Keratinocyte (primary cell): ENCODE measurements around the gene PRMT1. TPM values are rescaled to one million over a fixed set of nuclear protein-coding genes. Genes with fewer than 3 reads are reported as not detected.

Experiments used
- DNase-seq: peaks from one replicate; pipeline ENCODE4 v3.0.0-alpha.2; 2011; ENCODE audit warnings: low read depth, missing footprints, low spot score
- FAIRE-seq: peaks from 2 replicates; lab custom pipeline; 2011; peaks lifted over from hg19 to GRCh38; lab: Jason Lieb, UNC
- H2AFZ ChIP-seq: 2 replicates; pipeline ENCODE4 v1.6.0; 2012; ENCODE audit warnings: low read length, control low read depth, inconsistent platforms; ENCODE audit not compliant: control insufficient read depth
- H3K27ac ChIP-seq: 2 replicates; pipeline ENCODE4 v1.5.1; 2011; ENCODE audit warnings: low read length; ENCODE audit not compliant: control insufficient read depth, insufficient read depth
- H3K27me3 ChIP-seq: 3 replicates; pipeline ENCODE4 v1.6.0; 2011; ENCODE audit warnings: low read length; ENCODE audit not compliant: control insufficient read depth, insufficient read depth; ENCODE audit errors: extremely low read depth
- H3K36me3 ChIP-seq, 2 experiments: 2 replicates in 1 of 2; 3 replicates in 1 of 2; pipeline ENCODE4 v1.5.1; 2011; ENCODE audit warnings: low read length in 2 of 2, mild to moderate bottlenecking in 1 of 2; ENCODE audit not compliant: control insufficient read depth in 2 of 2, insufficient read depth in 2 of 2; ENCODE audit errors: extremely low read depth in 1 of 2
- H3K4me1 ChIP-seq: 3 replicates; pipeline ENCODE4 v1.5.1; 2011; ENCODE audit warnings: low read length; ENCODE audit not compliant: control insufficient read depth, insufficient read depth; ENCODE audit errors: extremely low read depth
- H3K4me2 ChIP-seq: 3 replicates; pipeline ENCODE4 v1.6.0; 2011; ENCODE audit warnings: low read depth, low read length; ENCODE audit not compliant: control insufficient read depth, insufficient read depth; ENCODE audit errors: extremely low read depth
- H3K4me3 ChIP-seq, 3 experiments: fragments of 200-600 bp in 1 of 3; sonication (generic) in 1 of 3; 2 replicates in 2 of 3; 3 replicates in 1 of 3; pipeline ENCODE4 v1.5.1; 2011 to 2016; ENCODE audit warnings: low read length in 3 of 3, mild to moderate bottlenecking in 3 of 3, control low read depth in 2 of 3, inconsistent platforms in 1 of 3, low read depth in 1 of 3, mixed read lengths in 1 of 3, mixed run types in 1 of 3, moderate library complexity in 1 of 3; ENCODE audit not compliant: control insufficient read depth in 2 of 3, insufficient read depth in 2 of 3; ENCODE audit errors: extremely low read depth in 1 of 3
- H3K79me2 ChIP-seq: 2 replicates; pipeline ENCODE4 v1.6.0; 2012; ENCODE audit warnings: low read length; ENCODE audit not compliant: control insufficient read depth, insufficient read depth
- H3K9ac ChIP-seq: 3 replicates; pipeline ENCODE4 v1.6.0; 2011; ENCODE audit warnings: low read length; ENCODE audit not compliant: control insufficient read depth, insufficient read depth; ENCODE audit errors: extremely low read depth
- H3K9me1 ChIP-seq: 3 replicates; pipeline ENCODE4 v1.6.0; 2011; ENCODE audit warnings: low read length; ENCODE audit not compliant: control insufficient read depth, insufficient read depth; ENCODE audit errors: extremely low read depth
- H3K9me3 ChIP-seq: 2 replicates; pipeline ENCODE4 v1.5.1; 2012; ENCODE audit warnings: low read depth, low read length; ENCODE audit not compliant: control insufficient read depth
- H4K20me1 ChIP-seq: 3 replicates; pipeline ENCODE4 v1.6.0; 2011; ENCODE audit warnings: low read length; ENCODE audit not compliant: control insufficient read depth, insufficient read depth; ENCODE audit errors: extremely low read depth
- EZH2 ChIP-seq: IDR thresholded peaks from one replicate; pipeline ENCODE4 v1.6.1; 2012; ENCODE audit warnings: inconsistent platforms, mild to moderate bottlenecking, low read length, moderate library complexity
- dilution Hi-C: fragments of 300-500 bp; cut with MboI; formaldehyde crosslinking; loops from one replicate; pipeline ENCODE4 v1.7.0; 2020; ENCODE audit warnings: low sequenced_read_pairs; ENCODE audit not compliant: extremely low pct_ligation_motif_present
- polyA plus RNA-seq, 5 experiments: library from polyadenylated mRNA; depleted of rRNA in 3 of 5; stranded (reverse) in 3 of 5; stranded (forward) in 1 of 5; unstranded in 1 of 5; fragments of >200 nt; gene quantifications; 1 replicate in 1 of 5; 2 replicates in 3 of 5; 3 replicates in 1 of 5; pipeline versions ENCODE4 v1.2.1 to v1.2.3, GENCODE V29; 2011 to 2012; ENCODE audit warnings: missing spikeins in 2 of 5, low read depth in 1 of 5, low replicate concordance in 1 of 5
- TF ChIP-seq, protein P1 (sequence below), 3 experiments: IDR thresholded peaks in 1 of 3; conservative IDR thresholded peaks in 1 of 3; optimal IDR thresholded peaks in 1 of 3; 2 replicates in 2 of 3; 3 replicates in 1 of 3; pipeline versions ENCODE3 to v1.5.1; 2011; ENCODE audit warnings: low read length in 3 of 3, mild to moderate bottlenecking in 3 of 3, moderate library complexity in 2 of 3, control low read depth in 1 of 3, inconsistent platforms in 1 of 3; ENCODE audit not compliant: insufficient read depth in 2 of 3; ENCODE audit errors: extremely low read depth in 1 of 3

The PRMT1 gene
- polyA plus RNA-seq, 1 donor (not counting 4 experiments of a cell fraction or from before 2014, with no cell fraction given): 280 TPM

DNA sequence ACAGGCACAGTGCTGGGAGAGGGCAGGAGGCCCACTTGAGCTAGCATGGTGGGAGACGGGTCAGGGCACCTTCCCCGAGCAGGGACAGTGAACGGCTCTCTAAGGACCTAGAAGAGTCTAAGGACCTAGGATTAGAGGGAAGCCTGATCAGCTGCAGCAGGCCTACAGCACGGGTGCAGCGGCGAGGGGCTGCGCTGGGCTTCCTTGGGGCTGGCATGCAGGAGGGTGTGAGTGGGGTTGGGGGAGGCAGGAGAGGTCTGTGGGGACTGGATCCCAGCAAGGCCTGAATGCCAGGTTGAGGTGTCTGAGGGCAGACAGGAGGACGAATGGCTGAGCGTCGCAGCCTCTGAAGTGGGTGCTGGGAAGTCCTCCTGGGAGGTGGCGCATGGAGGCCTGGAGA is 31.5 kb upstream of the PRMT1 start:
- no peak overlapping the region for H2AFZ ChIP-seq
- peaks cover 6% of the 10 kb centered on the region for H4K20me1 ChIP-seq
- H3K4me3 ChIP-seq: no peak overlapping the region
- peaks cover 27 to 28% of the 10 kb centered on the region in 2 experiments for H3K36me3 ChIP-seq
- TF ChIP-seq, protein P1, sequence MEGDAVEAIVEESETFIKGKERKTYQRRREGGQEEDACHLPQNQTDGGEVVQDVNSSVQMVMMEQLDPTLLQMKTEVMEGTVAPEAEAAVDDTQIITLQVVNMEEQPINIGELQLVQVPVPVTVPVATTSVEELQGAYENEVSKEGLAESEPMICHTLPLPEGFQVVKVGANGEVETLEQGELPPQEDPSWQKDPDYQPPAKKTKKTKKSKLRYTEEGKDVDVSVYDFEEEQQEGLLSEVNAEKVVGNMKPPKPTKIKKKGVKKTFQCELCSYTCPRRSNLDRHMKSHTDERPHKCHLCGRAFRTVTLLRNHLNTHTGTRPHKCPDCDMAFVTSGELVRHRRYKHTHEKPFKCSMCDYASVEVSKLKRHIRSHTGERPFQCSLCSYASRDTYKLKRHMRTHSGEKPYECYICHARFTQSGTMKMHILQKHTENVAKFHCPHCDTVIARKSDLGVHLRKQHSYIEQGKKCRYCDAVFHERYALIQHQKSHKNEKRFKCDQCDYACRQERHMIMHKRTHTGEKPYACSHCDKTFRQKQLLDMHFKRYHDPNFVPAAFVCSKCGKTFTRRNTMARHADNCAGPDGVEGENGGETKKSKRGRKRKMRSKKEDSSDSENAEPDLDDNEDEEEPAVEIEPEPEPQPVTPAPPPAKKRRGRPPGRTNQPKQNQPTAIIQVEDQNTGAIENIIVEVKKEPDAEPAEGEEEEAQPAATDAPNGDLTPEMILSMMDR (optimal IDR thresholded peaks at IDR 0.05 in 1 of 3, IDR thresholded peaks at IDR 0.05 in 1 of 3, conservative IDR thresholded peaks at IDR 0.05 in 1 of 3; ENCODE audit: extremely low read depth in 1 of 3, insufficient read depth in 2 of 3, low read length in 3 of 3): no peak
- TF ChIP-seq EZH2: no peak
- no peak for FAIRE-seq
- peaks cover 17% of the 10 kb centered on the region for H3K4me1 ChIP-seq
- no peak overlapping the region for H3K4me2 ChIP-seq
- H3K9ac ChIP-seq: no peak overlapping the region
- H3K9me3 ChIP-seq: no peaks in the 10 kb centered on the region
- dilution Hi-C loops: no loop called here
- DNase-seq: no peak
- H3K27me3 ChIP-seq: no peaks in the 10 kb centered on the region
- H3K27ac ChIP-seq: no peak overlapping the region
- H3K79me2 ChIP-seq: peaks cover 72% of the 10 kb centered on the region
- H3K9me1 ChIP-seq: no peaks in the 10 kb centered on the region

- no peak overlapping the region for H3K4me3 ChIP-seq
- H3K79me2 ChIP-seq: peaks cover 73% of the 10 kb centered on the region
- peaks cover 15% of the 10 kb centered on the region for H3K4me1 ChIP-seq
- no peak for TF ChIP-seq EZH2
- TF ChIP-seq, protein P1 (optimal IDR thresholded peaks at IDR 0.05 in 1 of 3, IDR thresholded peaks at IDR 0.05 in 1 of 3, conservative IDR thresholded peaks at IDR 0.05 in 1 of 3; ENCODE audit: extremely low read depth in 1 of 3, insufficient read depth in 2 of 3, low read length in 3 of 3): no peak
- DNase-seq: no peak
- no peaks in the 10 kb centered on the region for H3K9me3 ChIP-seq
- no peak for FAIRE-seq
- H3K9ac ChIP-seq: no peak overlapping the region
- no peaks in the 10 kb centered on the region for H3K9me1 ChIP-seq
- H3K27ac ChIP-seq: no peak overlapping the region
- H2AFZ ChIP-seq: no peak overlapping the region
- dilution Hi-C loops: no loop called here
- H4K20me1 ChIP-seq: peaks cover 6% of the 10 kb centered on the region
- H3K27me3 ChIP-seq: no peaks in the 10 kb centered on the region
- peaks cover 27 to 28% of the 10 kb centered on the region in 2 experiments for H3K36me3 ChIP-seq
- no peak overlapping the region for H3K4me2 ChIP-seq
Observed at GRCh38 chr19:49645995-49646394, 31.1 kb upstream of the PRMT1 start.
